ENCODE results near the gene SLC47A2.
A peak's percentile ranks its signal among the peaks of the same experiment; 100 is the strongest.

SLC47A2 gene

GRCh38 chr17:19703828-19704613, 12.4 kb downstream of the SLC47A2 start:
- DNase-seq, result no peak
- no peaks in the 10 kb centered on the region for H3K27me3 ChIP-seq (ENCODE audit: control insufficient read depth in 1 of 2, insufficient read depth in 1 of 2, low read length in 2 of 2)
- no peak overlapping the region for H3K4me2 ChIP-seq (ENCODE audit: low read length, poor library complexity, severe bottlenecking)
- H3K18ac ChIP-seq (ENCODE audit: low read depth in 1 of 2, low read length in 2 of 2), result no peak overlapping the region
- no peak overlapping the region for H3K4ac ChIP-seq (ENCODE audit: low read depth in 1 of 2, low read length in 2 of 2)
- H3K14ac ChIP-seq (ENCODE audit: low read length in 2 of 2), result no peak overlapping the region
- H3K27ac ChIP-seq (ENCODE audit: low read length, poor library complexity, severe bottlenecking), result no peak overlapping the region
- H3K79me1 ChIP-seq (replicated peaks; ENCODE audit: low read length, poor library complexity, severe bottlenecking), result no peaks in the 10 kb centered on the region
- H4K8ac ChIP-seq (ENCODE audit: low read length), result no peak overlapping the region
- no peak overlapping the region for H2BK5ac ChIP-seq (ENCODE audit: low read depth, low read length, poor library complexity, severe bottlenecking)
- peaks cover 16% of the 10 kb centered on the region for H3K4me1 ChIP-seq (ENCODE audit: control insufficient read depth, insufficient read depth, low read depth, low read length)
- no peak overlapping the region for H2AK5ac ChIP-seq (ENCODE audit: low read length, severe bottlenecking)
- H2AFZ ChIP-seq (ENCODE audit: low read depth, low read length), result no peak overlapping the region
- no peak overlapping the region for H3K4me3 ChIP-seq (ENCODE audit: insufficient read depth in 1 of 2, low read depth in 1 of 2, low read length in 2 of 2)
- 61% methylated on average over 14 of the region's 17 CpGs for WGBS
- no peak overlapping the region for H2BK15ac ChIP-seq (ENCODE audit: low read depth, poor library complexity, severe bottlenecking)
- no peaks in the 10 kb centered on the region for H3K36me3 ChIP-seq (ENCODE audit: control insufficient read depth in 1 of 2, insufficient read depth in 2 of 2, low read depth in 1 of 2, low read length in 2 of 2)
- H2BK12ac ChIP-seq (ENCODE audit: low read length in 2 of 2), result no peak overlapping the region
- H4K91ac ChIP-seq (ENCODE audit: low read length), result no peak overlapping the region
- no peak overlapping the region for H2BK120ac ChIP-seq (ENCODE audit: low read depth, low read length)
- no peak overlapping the region for H3K9ac ChIP-seq (ENCODE audit: low read length)
- no peak overlapping the region for H3K23ac ChIP-seq (ENCODE audit: low read length in 2 of 2)
- H3K9me3 ChIP-seq (ENCODE audit: control insufficient read depth, low read length), result no peaks in the 10 kb centered on the region

- H2AK5ac ChIP-seq (ENCODE audit: low read length, severe bottlenecking), result no peak overlapping the region
- no peak overlapping the region for H3K4ac ChIP-seq (ENCODE audit: low read depth in 1 of 2, low read length in 2 of 2)
- H3K14ac ChIP-seq (ENCODE audit: low read length in 2 of 2), result no peak overlapping the region
- H3K4me1 ChIP-seq (ENCODE audit: control insufficient read depth, insufficient read depth, low read depth, low read length), result peaks cover 16% of the 10 kb centered on the region
- H4K91ac ChIP-seq (ENCODE audit: low read length), result no peak overlapping the region
- H3K4me2 ChIP-seq (ENCODE audit: low read length, poor library complexity, severe bottlenecking), result no peak overlapping the region
- H2BK120ac ChIP-seq (ENCODE audit: low read depth, low read length), result no peak overlapping the region
- no peaks in the 10 kb centered on the region for H3K27me3 ChIP-seq (ENCODE audit: control insufficient read depth in 1 of 2, insufficient read depth in 1 of 2, low read length in 2 of 2)
- WGBS, result 75% methylated on average over 10 of the region's 10 CpGs
- H3K79me1 ChIP-seq (replicated peaks; ENCODE audit: low read length, poor library complexity, severe bottlenecking), result no peaks in the 10 kb centered on the region
- H4K8ac ChIP-seq (ENCODE audit: low read length), result no peak overlapping the region
- no peak overlapping the region for H3K18ac ChIP-seq (ENCODE audit: low read depth in 1 of 2, low read length in 2 of 2)
- no peak overlapping the region for H2BK12ac ChIP-seq (ENCODE audit: low read length in 2 of 2)
- no peak overlapping the region for H3K27ac ChIP-seq (ENCODE audit: low read length, poor library complexity, severe bottlenecking)
- DNase-seq, result no peak
- no peak overlapping the region for H3K9ac ChIP-seq (ENCODE audit: low read length)
- no peaks in the 10 kb centered on the region for H3K9me3 ChIP-seq (ENCODE audit: control insufficient read depth, low read length)
- H2AFZ ChIP-seq (ENCODE audit: low read depth, low read length), result no peak overlapping the region
- H3K4me3 ChIP-seq (ENCODE audit: insufficient read depth in 1 of 2, low read depth in 1 of 2, low read length in 2 of 2), result no peak overlapping the region
- H3K36me3 ChIP-seq (ENCODE audit: control insufficient read depth in 1 of 2, insufficient read depth in 2 of 2, low read depth in 1 of 2, low read length in 2 of 2), result no peaks in the 10 kb centered on the region
- no peak overlapping the region for H2BK15ac ChIP-seq (ENCODE audit: low read depth, poor library complexity, severe bottlenecking)
- H3K23ac ChIP-seq (ENCODE audit: low read length in 2 of 2), result no peak overlapping the region
- no peak overlapping the region for H2BK5ac ChIP-seq (ENCODE audit: low read depth, low read length, poor library complexity, severe bottlenecking)
Observed at GRCh38 chr17:19703106-19703827, 13.1 kb downstream of the SLC47A2 start.

- no peak overlapping the region for H3K27ac ChIP-seq (ENCODE audit: low read length, poor library complexity, severe bottlenecking)
- H3K27me3 ChIP-seq (ENCODE audit: control insufficient read depth in 1 of 2, insufficient read depth in 1 of 2, low read length in 2 of 2), result no peaks in the 10 kb centered on the region
- no peak overlapping the region for H2BK5ac ChIP-seq (ENCODE audit: low read depth, low read length, poor library complexity, severe bottlenecking)
- no peak overlapping the region for H2BK120ac ChIP-seq (ENCODE audit: low read depth, low read length)
- H3K4ac ChIP-seq (ENCODE audit: low read depth in 1 of 2, low read length in 2 of 2), result no peak overlapping the region
- DNase-seq, result no peak
- H2BK12ac ChIP-seq (ENCODE audit: low read length in 2 of 2), result no peak overlapping the region
- H2BK15ac ChIP-seq (ENCODE audit: low read depth, poor library complexity, severe bottlenecking), result no peak overlapping the region
- no peaks in the 10 kb centered on the region for H3K9me3 ChIP-seq (ENCODE audit: control insufficient read depth, low read length)
- no peaks in the 10 kb centered on the region for H3K79me1 ChIP-seq (replicated peaks; ENCODE audit: low read length, poor library complexity, severe bottlenecking)
- no peak overlapping the region for H3K14ac ChIP-seq (ENCODE audit: low read length in 2 of 2)
- H3K4me2 ChIP-seq (ENCODE audit: low read length, poor library complexity, severe bottlenecking), result no peak overlapping the region
- no peak overlapping the region for H3K23ac ChIP-seq (ENCODE audit: low read length in 2 of 2)
- H4K8ac ChIP-seq (ENCODE audit: low read length), result no peak overlapping the region
- no peak overlapping the region for H2AK5ac ChIP-seq (ENCODE audit: low read length, severe bottlenecking)
- WGBS, result 73% methylated on average over 3 of the region's 4 CpGs
- no peak overlapping the region for H3K4me3 ChIP-seq (ENCODE audit: insufficient read depth in 1 of 2, low read depth in 1 of 2, low read length in 2 of 2)
- peaks cover 16% of the 10 kb centered on the region for H3K4me1 ChIP-seq (ENCODE audit: control insufficient read depth, insufficient read depth, low read depth, low read length)
- H3K18ac ChIP-seq (ENCODE audit: low read depth in 1 of 2, low read length in 2 of 2), result no peak overlapping the region
- H3K9ac ChIP-seq (ENCODE audit: low read length), result no peak overlapping the region
- H2AFZ ChIP-seq (ENCODE audit: low read depth, low read length), result no peak overlapping the region
- H3K36me3 ChIP-seq (ENCODE audit: control insufficient read depth in 1 of 2, insufficient read depth in 2 of 2, low read depth in 1 of 2, low read length in 2 of 2), result no peaks in the 10 kb centered on the region
- H4K91ac ChIP-seq (ENCODE audit: low read length), result no peak overlapping the region
Observed at GRCh38 chr17:19702217-19702641, 14.2 kb downstream of the SLC47A2 start.

- no peak overlapping the region for H2BK5ac ChIP-seq (ENCODE audit: low read depth, low read length, poor library complexity, severe bottlenecking)
- no peak overlapping the region for H2BK120ac ChIP-seq (ENCODE audit: low read depth, low read length)
- H3K4me1 ChIP-seq (ENCODE audit: control insufficient read depth, insufficient read depth, low read depth, low read length), result peaks cover 2% of the 10 kb centered on the region
- no peak overlapping the region for H2AFZ ChIP-seq (ENCODE audit: low read depth, low read length)
- no peak overlapping the region for H3K4me2 ChIP-seq (ENCODE audit: low read length, poor library complexity, severe bottlenecking)
- DNase-seq, result peak; percentile 6
- no peak overlapping the region for H2BK15ac ChIP-seq (ENCODE audit: low read depth, poor library complexity, severe bottlenecking)
- H3K27ac ChIP-seq (ENCODE audit: low read length, poor library complexity, severe bottlenecking), result no peak overlapping the region
- no peak overlapping the region for H3K4ac ChIP-seq (ENCODE audit: low read depth in 1 of 2, low read length in 2 of 2)
- H3K18ac ChIP-seq (ENCODE audit: low read depth in 1 of 2, low read length in 2 of 2), result no peak overlapping the region
- no peak overlapping the region for H3K23ac ChIP-seq (ENCODE audit: low read length in 2 of 2)
- H3K9ac ChIP-seq (ENCODE audit: low read length), result no peak overlapping the region
- H4K8ac ChIP-seq (ENCODE audit: low read length), result no peak overlapping the region
- H3K4me3 ChIP-seq (ENCODE audit: insufficient read depth in 1 of 2, low read depth in 1 of 2, low read length in 2 of 2), result no peak overlapping the region
- H3K36me3 ChIP-seq (ENCODE audit: control insufficient read depth in 1 of 2, insufficient read depth in 2 of 2, low read depth in 1 of 2, low read length in 2 of 2), result peaks cover 0 to 2% of the 10 kb centered on the region in 2 experiments
- no peaks in the 10 kb centered on the region for H3K9me3 ChIP-seq (ENCODE audit: control insufficient read depth, low read length)
- no peaks in the 10 kb centered on the region for H3K27me3 ChIP-seq (ENCODE audit: control insufficient read depth in 1 of 2, insufficient read depth in 1 of 2, low read length in 2 of 2)
- no peak overlapping the region for H2BK12ac ChIP-seq (ENCODE audit: low read length in 2 of 2)
- no peaks in the 10 kb centered on the region for H3K79me1 ChIP-seq (replicated peaks; ENCODE audit: low read length, poor library complexity, severe bottlenecking)
- H4K91ac ChIP-seq (ENCODE audit: low read length), result no peak overlapping the region
- no CpG with 5 or more reads among the region's 2 CpGs for WGBS
- H2AK5ac ChIP-seq (ENCODE audit: low read length, severe bottlenecking), result no peak overlapping the region
- no peak overlapping the region for H3K14ac ChIP-seq (ENCODE audit: low read length in 2 of 2)
Observed at GRCh38 chr17:19686400-19687090, 29.8 kb downstream of the SLC47A2 start.

Measured in mesenchymal stem cell (in vitro differentiated cells and primary cell).